IPS-NIHi7 (cell line): ENCODE measurements around the gene MAVS.

Experiments
- DNase-seq: peaks from one replicate; pipeline ENCODE4 v3.0.0; 2012; ENCODE audit warnings: mixed read lengths; ENCODE audit errors: extremely low spot score

MAVS gene

DNA sequence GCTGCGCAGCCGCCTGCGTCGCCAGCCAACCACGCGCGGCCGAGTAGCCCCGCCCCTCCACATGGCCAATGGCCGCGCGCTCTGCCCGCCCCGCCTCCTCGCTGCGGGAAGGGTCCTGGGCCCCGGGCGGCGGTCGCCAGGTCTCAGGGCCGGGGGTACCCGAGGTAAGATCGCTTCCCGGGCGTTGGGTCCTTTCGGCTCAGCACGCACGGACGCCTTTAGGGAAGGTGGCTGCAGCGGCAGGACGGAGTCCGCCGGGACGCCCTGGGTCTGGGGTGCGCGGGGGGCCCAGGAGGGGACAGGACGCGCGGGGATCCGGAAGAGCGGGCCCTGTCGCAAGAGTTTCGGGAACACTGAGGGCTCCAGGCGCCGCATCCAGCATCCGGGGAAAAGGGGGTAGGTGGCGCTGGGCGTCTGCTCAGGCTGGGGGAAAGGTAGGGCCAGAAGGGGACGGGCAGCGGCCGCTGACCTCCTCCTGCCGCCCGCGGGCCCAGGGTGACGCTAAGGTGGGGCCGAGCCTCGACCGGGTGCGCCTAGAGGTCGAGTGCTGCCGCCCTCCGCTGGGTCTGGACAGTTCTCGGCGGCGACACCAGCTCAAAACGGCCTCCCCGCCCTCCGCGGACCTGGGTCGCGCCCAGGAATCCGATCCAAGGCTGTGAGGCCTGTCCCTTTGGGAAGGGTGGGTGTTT is at the start of gene MAVS:
MAVS (plus strand) TSS at position 95 of the 689 bp plus-strand sequence. CDS start 7,791 bp downstream, outside the sequence.
- DNase-seq: peak; percentile 98

DNA sequence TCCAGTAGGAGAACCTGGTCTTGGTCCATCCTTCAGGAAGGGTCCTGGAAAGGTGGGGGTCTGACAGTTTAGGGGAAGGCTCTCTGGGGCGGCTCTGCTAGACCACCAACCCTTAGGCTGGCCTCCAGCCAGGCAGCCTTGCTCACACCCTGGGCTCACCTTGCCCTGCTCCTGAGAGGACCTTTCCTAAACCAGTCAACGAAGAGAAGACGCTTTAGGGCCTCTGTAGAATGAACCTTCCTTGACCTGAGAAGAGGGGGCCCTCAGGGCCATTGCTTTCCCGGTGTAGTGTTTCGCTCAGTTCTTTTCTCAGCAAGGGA is 49.4 kb upstream of the MAVS start:
- DNase-seq: no peak

DNA sequence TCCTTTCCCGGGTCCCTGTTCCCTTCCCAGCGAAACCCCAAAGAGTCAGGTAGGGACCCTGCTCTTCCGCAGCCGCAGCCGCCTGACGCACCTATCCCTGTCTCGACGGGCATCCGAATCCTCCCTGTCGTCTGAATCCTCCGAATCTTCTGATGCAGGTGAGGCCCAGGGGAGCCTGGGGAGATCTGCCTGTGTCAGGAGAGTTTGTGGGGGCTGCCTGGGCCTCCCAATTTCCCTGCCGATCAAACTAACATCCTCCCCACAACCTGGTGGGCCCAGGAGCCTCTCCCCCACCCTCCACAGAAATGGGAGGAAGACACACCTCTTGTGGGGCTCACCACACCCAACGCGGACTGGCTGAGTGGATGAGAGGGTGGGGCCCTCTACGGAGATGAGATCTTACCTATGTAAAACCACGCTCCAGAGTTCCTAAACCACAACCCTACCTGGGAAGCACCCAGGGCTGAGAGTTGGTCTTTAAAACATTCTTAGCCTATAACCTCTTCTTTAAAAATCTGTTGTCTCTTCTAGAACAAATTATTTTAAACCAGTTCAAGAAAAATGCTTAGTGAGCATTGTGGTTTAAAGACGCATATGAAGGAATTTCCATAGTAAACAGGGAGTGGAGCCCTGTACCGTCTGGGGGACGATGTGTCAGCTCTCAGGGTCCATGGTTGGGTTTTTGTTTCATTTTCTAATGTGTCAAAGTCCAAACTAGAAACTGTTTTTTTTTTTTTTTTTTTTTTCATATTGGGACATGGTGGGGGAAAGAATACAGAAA is 48.9 kb upstream of the MAVS start:
- no peak for DNase-seq

DNA sequence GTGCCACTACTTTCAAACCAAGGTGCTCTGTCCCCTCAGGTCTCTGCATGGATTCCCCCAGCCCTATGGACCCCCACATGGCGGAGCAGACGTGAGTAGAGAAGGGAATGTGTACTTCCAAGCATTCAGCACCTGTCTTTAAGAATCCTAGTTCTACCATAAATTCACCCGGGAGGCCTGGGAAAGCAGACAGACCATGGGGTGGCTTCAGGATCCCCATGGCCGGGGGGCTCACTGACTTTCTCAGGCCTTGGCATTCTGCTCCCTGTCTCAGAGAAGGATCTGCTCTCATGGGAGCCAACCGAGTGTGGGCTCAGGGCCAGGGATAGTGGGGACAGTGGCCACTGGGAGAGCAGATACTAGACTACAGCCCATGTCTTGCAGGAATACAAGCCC is 48.3 kb upstream of the MAVS start:
- DNase-seq: no peak

DNA sequence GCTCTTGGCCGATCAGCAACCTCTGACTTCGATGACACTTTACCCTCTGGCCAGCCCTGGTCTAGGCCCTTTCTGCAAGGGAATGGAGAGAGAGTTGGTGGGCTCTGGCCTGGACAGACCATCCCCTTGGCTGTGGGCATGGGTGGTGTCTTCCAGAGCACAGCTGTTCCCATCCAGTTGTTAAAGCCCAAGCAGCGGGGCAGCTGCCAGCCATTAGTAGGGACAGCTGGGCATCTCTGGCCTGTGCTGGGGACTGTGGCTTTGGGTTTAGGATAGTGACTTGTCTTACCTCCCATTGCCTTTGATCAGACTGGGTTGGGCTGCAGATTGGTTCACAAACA is 47.8 kb upstream of the MAVS start:
- DNase-seq: no peak

DNA sequence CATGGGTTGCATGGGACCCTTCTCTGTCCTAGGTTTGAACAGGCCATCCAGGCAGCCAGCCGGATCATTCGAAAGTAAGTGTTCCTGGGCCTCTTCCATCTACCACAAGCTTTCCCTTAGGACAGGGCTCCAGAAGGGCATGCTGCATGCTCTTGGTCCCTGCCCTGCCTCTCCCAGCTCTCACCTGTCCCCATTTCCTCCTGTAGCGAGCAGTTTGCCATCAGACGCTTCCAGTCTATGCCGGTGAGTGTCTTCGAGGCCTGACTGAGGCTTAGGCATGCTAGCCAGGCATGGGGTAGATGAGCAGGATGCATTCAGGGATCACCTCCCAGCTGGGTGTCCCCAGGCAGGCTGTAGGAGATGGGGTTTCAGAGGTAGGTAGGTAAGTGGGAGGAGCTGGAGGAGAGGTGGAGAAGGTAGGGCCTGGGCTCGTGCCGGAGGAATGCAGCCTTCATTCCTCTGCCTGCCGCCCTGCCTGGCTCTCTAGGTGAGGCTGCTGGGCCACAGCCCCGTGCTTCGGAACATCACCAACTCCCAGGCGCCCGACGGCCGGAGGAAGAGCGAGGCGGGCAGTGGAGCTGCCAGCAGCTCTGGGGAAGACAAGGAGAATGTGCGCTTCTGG is 46.3 kb upstream of the MAVS start:
- peak; percentile 62 for DNase-seq

DNA sequence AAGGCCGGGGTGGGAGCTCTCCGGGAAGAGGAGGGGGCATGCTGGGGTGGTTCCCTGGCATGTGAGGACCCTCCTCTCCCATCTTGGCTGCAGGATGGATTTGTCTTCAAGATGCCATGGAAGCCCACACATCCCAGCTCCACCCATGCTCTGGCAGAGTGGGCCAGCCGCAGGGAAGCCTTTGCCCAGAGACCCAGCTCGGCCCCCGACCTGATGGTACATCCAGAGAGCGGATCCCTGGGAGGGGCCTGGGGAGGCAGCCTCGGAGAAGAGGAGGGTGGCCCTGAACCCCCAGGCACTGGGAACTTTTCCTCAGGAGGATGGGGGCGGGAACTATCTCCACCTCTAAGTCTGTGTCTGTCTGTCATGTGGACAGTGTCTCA is 45.8 kb upstream of the MAVS start:
- DNase-seq: no peak

DNA sequence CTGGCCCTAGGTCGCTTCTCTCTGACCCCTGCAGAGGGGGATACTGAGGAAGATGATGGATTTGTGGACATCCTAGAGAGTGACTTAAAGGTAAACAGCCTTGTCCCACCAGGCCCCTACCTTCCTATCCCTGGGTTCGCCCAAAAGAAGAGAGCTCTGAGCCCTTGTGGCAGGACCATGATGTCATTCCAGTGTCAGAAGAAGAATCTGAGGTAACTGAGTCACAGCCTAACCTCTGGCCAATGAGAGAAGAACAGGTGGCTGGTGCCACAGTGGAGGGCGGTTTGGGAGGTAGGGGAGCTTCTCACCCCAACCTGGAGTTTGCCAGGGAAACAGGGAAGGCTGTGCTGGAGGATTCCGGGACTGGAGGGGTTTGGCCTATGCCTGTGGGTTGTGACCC is 45.3 kb upstream of the MAVS start:
- DNase-seq: no peak

DNA sequence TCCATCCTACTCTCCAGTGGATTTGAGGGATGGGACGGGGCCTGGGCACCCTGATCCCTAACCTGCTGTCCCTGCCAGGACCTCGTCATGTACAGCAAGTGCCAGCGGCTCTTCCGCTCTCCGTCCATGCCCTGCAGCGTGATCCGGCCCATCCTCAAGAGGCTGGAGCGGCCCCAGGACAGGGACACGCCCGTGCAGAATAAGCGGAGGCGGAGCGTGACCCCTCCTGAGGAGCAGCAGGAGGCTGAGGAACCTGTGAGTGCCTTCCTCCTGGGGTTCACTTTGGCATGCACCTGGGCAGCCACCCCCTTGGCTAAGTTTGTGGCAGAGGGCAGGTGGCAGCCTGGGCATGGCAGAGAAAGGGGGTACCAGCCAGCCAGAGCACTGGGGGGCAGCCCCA is 44.8 kb upstream of the MAVS start:
- DNase-seq: no peak

DNA sequence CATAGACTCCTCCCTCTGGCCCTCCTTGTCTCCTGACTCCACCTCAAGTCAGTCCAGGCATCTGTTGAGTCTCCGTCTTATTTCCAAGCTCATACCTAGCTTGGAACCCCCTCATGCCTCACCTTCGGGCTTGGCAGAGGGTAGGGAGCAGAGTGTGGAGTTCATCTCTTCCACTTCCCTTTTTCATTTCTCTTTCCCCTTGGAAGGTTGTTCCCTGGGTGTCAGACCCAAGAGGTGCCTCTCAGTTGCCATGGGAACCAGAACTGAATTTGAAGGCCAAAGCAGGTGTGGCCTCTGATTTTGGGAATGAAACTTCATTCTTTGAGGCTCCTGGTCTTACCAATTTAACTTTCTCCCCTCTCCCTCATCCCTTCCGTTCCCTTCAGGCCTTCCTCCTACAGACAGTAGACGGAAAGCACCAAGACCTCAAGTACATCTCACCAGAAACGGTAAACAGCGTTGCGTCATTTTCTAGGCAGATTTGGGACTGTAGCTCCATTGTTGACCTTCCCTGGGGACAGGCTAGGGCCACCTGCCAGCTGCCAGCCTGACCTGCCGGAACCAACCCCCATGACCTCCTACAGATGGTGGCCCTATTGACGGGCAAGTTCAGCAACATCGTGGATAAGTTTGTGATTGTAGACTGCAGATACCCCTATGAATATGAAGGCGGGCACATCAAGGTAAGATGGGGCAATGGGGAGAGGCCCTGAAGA is 44.0 kb upstream of the MAVS start:
- no peak for DNase-seq

DNA sequence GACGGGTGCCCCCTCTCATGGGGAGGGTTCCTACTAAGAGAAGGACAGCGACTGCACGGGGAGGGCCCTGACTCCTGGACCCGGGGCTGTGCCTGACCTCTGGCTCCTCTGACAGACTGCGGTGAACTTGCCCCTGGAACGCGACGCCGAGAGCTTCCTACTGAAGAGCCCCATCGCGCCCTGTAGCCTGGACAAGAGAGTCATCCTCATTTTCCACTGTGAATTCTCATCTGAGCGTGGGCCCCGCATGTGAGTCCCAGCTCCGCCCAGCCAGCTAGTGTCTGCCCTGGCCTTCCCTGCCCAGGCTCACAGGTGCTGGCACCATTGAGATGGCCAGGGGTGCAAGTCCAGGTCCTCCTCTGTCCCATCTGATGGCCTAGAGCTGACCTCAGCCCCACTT is 43.3 kb upstream of the MAVS start:
- no peak for DNase-seq

DNA sequence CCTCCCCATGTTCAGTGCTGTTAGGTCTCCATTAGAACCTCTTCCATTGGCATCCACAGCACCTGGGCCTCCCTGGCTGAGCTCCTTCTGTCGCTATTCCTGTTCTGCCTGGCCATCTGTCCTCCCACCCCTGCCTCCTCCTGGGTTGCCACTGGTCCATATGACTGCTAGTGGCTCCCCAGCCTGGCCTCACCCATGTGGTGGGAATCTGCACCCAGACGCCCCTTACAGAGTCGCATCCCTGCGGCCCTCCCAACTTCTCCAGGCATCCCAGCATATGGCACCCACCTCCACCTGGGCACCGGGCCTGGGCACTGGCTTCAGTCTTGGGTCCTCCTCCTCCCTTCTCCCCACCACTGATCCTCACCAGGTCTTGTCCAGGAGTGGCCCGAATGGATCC is 42.8 kb upstream of the MAVS start:
- no peak for DNase-seq

DNA sequence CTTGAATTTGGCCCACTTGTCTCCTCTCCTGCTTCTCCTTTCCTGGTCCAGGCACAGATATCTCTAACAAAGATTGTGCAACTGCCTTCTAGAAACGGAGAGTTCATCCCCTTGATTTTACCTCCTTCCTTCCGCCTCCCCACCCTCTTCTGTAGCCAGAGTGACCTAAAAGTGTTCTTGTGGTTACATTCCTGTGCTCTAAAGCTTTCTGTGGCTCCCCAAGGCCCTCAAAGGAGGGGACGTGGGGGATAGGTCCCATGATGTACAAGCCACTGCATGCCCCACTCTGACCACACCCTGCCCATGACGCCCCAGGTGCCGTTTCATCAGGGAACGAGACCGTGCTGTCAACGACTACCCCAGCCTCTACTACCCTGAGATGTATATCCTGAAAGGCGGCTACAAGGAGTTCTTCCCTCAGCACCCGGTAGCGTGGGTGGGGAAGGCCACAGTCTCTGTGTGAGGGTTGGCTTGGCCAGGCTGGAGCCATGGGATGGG is 42.3 kb upstream of the MAVS start:
- DNase-seq: no peak

DNA sequence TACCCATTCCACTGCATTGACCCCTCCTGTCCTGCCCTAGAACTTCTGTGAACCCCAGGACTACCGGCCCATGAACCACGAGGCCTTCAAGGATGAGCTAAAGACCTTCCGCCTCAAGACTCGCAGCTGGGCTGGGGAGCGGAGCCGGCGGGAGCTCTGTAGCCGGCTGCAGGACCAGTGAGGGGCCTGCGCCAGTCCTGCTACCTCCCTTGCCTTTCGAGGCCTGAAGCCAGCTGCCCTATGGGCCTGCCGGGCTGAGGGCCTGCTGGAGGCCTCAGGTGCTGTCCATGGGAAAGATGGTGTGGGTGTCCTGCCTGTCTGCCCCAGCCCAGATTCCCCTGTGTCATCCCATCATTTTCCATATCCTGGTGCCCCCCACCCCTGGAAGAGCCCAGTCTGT is 41.9 kb upstream of the MAVS start:
- DNase-seq: no peak

DNA sequence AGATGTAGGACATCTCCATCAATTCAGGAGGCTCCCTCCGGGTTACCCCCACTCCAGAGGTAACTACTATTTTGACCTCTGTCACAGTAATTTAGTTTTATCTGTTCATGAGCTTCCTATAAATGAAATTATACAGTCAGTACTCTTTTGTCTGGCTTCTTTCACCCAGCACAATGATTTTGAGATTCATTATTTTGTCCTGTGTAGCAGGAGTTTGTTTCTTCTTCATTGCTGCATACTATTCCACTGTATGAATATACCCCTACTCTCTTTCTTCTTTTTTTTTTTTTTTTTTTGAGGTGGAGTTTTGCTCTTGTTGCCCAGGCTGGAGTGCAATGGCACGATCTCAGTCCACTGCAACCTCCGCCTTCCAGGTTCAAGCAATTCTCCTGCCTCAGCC is 38.1 kb upstream of the MAVS start:
- DNase-seq: no peak

DNA sequence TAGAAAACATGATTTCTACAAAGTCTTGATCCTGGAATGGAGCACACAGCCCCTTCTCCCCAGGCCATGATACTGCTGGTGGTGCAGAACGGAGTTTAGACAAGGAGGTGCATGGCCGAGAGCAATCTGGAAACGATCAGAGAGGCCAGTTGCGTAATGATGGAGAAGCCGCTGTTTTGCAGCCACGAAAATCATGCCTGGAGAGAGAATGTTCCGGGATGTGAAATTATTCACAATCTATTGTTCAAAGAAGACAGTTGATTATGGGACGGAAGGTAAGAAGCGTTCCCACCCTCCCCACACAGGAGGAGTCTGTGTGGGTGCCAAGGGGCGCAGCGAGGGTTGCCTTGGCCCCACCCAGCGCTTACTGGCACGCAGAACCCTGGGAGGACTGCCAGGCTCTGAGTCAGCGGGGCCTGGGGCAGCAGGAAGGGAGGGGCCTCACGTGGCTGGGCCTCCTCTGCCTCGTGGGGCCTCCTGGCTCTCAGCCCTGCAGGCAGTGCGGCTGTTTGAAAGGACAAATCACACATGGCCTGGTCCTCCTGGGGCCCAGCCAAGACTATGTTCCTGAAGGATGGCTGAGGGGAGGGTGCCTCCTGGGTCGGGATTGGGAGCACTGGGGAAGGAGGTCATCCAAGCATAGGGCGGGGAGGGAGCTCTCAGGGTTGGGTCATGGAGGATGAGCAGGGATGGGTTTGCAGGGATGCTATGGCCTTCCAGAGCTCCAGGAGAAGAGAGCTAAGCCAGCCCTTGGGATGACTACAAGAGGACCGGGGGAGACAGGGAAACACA is 35.0 kb upstream of the MAVS start:
- DNase-seq: no peak

DNA sequence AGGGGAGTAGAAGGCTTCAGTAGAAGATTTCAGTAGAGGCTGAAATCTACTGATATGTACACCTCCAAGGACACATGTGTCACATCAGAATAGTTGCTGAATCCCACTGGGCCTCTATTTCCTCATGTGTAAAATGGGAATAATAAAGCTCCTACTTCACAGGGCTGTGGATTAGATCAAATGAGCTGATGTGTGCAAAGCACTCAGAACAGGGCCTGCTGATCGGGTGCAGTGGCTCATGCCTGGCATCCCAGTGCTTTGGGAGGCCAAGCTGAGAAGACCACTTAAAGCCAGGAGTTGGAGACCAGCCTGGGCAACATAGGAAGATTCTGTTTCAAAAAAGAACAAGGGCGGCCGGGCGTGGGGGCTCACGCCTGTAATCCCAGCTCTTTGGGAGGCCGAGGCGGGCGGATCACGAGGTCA is 34.4 kb upstream of the MAVS start:
- DNase-seq: no peak

DNA sequence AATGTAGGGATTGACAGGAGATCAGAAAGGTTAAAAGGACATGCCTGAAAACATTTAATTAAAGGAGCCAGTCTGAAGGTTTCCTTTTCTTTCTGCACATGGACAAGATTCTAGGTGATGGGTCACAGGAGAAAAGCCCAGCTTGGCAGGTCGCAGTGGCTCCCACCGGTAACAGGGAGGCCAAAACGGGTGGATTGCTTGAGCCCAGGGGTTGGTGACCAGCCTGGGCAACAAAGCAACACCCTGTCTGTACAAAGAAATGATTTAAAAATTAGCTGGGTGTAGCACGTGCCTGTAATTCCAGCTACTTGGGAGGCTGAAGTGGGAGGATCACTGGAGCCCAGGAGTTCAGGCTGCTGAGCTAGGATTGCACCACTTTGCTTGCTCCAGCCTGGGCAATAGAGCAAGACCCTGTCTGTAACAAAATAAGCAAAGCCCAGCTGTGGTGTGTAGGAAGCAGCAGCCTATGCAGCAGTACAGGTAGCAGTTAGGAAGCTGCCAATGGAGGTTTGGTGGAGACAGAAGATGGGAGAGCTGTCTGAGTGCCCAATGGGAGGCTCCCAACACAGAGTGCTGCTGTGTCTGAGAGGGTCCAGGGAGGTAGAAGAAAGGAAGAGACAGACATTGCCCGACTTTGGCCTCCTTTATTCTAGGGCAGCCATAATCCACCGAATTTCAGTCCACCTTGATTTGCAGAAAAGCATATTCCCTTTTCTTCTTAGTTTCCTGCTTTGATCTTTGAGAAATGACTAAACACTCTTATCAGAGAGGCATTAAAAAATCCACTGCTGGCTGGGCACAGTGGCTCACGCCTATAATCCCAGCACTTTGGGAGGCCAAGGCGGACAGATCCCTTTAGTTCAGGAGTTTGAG is 33.4 kb upstream of the MAVS start:
- no peak for DNase-seq

DNA sequence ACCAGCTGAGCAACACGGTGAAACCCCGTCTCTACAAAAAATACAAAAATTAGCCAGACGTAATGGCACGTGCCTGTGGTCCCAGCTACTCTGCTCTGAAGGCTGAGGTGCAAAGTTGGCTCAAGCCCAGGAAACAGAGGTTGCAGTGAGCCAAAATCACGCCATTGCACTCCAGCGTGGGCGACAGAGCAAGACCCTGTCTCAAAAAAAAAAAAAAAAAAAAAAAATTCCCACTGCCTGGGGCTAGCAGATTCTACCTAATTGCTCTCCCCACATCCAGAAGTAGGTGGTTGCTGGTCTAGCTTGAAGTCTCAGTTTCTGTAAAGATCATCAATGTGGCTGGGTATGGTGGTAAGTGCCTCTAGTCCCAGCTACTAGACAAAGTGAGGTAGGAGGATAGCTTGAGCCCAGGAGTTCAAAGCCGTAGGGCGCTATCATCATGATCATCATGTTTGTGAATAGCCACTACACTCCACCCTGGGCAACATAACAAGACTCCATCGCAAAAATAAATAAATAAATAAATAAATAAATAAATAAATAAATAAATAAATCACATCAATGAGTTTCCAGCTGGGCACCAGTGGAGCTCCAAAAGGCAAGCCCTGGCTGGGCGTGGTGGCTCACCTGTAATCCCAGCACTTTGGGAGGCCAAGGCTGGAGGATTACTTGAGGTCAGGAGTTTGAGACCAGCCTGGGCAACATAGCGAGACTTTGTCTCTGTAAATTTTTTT is 32.6 kb upstream of the MAVS start:
- no peak for DNase-seq

DNA sequence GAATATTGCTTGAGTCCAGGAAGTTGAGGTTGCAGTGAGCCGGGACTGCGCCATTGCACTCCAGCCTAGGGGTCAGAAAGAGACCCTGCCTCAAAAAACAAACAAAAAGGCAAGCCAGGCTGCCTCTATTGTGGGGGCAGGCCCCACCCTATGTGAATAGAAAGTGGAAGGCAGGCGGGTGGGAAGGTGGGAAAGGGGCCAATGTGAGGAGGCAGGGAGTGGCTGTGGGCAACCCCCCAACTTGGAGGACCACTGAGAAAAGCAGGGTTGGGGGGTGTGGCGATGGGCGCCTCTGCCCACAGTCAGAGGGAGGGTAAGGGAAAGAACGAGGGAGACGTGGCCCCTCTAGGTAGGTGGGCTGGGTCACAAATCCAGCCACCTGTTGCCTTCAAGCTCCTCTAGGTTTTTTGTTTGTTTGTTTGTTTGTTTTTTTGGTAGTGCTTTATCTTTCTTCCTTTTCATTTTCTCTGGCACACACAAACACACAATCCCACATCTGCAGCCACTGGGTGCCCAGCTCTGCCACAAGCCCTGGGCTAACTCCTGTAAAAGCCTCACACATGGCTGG is 31.6 kb upstream of the MAVS start:
- no peak for DNase-seq
